Uterus (tissue), 4 donors: ENCODE results near the gene KRTAP5-7. TPM values are rescaled to one million over a fixed set of nuclear protein-coding genes. Genes with fewer than 3 reads are reported as not detected.
"Not testable (repeated sequence)": the region's sequence is repeated elsewhere in the genome, so short reads cannot be mapped to it uniquely, and the experiment has no call there.

Source experiments
- DNase-seq, 2 donors: peaks; one replicate each; pipeline ENCODE4 v3.0.0-alpha.2; 2019 to 2020
- H3K27ac ChIP-seq, 2 donors: fragments of 200-600 bp; sonication (generic); 1 replicate in 1 of 2; 2 replicates in 1 of 2; pipeline ENCODE4 v1.5.1; 2016 to 2018
- H3K27me3 ChIP-seq, 2 donors: fragments of 200-600 bp; sonication (generic); one replicate each; pipeline ENCODE4 v1.5.1; 2018 to 2019; ENCODE audit warnings: control low read depth in 1 of 2
- H3K36me3 ChIP-seq, 2 donors: fragments of 200-600 bp; sonication (generic); one replicate each; pipeline ENCODE4 v1.5.1; 2019; ENCODE audit warnings: control low read depth in 1 of 2
- H3K4me1 ChIP-seq, 2 donors: fragments of 200-600 bp; sonication (generic); one replicate each; pipeline ENCODE4 v1.5.1; 2018 to 2019; ENCODE audit warnings: control low read depth in 1 of 2
- H3K4me3 ChIP-seq, 2 donors: fragments of 200-600 bp; sonication (generic); 1 replicate in 1 of 2; 2 replicates in 1 of 2; pipeline ENCODE4 v1.5.1; 2018 to 2019; ENCODE audit warnings: mild to moderate bottlenecking in 1 of 2
- H3K9me3 ChIP-seq, 2 donors: fragments of 200-600 bp; sonication (generic); one replicate each; pipeline ENCODE4 v1.5.1; 2019; ENCODE audit warnings: control low read depth in 1 of 2
- POLR2A ChIP-seq, 2 donors: fragments of 450-650 bp; IDR thresholded peaks; one replicate each; pipeline ENCODE4 v1.6.1; 2016; ENCODE audit warnings: antibody characterized with exemption in 2 of 2, mild to moderate bottlenecking in 1 of 2, moderate library complexity in 1 of 2
- intact Hi-C: fragments of 100-400 bp; cut with DNase I; formaldehyde crosslinking; loops from one replicate; pipeline ENCODE4 v1.15.1; 2023; ENCODE audit warnings: low total_unique reads
- total RNA-seq, 4 donors: library from RNA; depleted of rRNA in 3 of 4; stranded (reverse); fragments of >200 nt in 3 of 4; gene quantifications; one replicate each; pipeline versions ENCODE4 v1.1.0 to v1.2.4, GENCODE V29; 2014 to 2023
- TF ChIP-seq, protein P1 (sequence below), 4 experiments: fragments of 200-600 bp in 2 of 4; fragments of 450-650 bp in 2 of 4; sonication (generic) in 2 of 4; IDR thresholded peaks; one replicate each; pipeline ENCODE4 v1.5.1; 2016 to 2019; ENCODE audit warnings: antibody characterized with exemption in 4 of 4, mild to moderate bottlenecking in 2 of 4, moderate library complexity in 1 of 4
- donor health status: DM: yes; HTN: yes; CAD: no.

KRTAP5-7 gene
- total RNA-seq, 4 donors from 2014 or later, result 0.95 TPM; not detected in 3

DNA sequence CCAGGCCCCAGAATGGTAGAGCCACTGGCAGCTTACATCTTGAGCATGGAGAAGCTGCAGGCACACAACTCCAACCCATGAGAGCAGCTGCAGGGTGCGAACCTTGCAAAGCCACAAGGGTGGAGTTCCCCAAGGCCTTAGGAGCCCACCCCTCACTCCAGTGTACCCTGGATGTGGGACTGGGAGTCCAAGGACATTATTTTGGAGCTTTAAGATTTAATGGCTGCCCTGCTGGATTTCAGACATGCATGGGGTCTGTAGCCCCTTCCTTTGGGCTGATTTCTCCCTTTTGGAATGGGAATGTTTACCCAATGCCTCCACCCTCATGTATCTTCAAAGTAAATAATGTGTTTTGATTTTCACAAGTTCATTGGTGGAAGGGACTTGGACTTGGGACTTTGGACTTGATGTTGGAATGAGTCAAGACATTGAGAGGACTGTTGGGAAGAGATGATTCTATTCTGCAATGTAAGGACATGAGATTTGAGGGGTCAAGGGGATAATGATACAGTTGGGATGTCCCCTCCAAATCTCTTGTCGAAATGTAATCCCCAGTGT, 1.1 kb upstream of the KRTAP5-7 start:
- Histone ChIP-seq H3K27ac (no peak overlapping the region), H3K4me1 (no peaks in the 10 kb centered on the region), H3K4me3 (no peak overlapping the region), H3K36me3 (no peaks in the 10 kb centered on the region), H3K9me3 (no peaks in the 10 kb centered on the region), H3K27me3 (no peaks in the 10 kb centered on the region)
- no peak for TF ChIP-seq POLR2A (IDR thresholded peaks at IDR 0.05)
- TF ChIP-seq, protein P1, sequence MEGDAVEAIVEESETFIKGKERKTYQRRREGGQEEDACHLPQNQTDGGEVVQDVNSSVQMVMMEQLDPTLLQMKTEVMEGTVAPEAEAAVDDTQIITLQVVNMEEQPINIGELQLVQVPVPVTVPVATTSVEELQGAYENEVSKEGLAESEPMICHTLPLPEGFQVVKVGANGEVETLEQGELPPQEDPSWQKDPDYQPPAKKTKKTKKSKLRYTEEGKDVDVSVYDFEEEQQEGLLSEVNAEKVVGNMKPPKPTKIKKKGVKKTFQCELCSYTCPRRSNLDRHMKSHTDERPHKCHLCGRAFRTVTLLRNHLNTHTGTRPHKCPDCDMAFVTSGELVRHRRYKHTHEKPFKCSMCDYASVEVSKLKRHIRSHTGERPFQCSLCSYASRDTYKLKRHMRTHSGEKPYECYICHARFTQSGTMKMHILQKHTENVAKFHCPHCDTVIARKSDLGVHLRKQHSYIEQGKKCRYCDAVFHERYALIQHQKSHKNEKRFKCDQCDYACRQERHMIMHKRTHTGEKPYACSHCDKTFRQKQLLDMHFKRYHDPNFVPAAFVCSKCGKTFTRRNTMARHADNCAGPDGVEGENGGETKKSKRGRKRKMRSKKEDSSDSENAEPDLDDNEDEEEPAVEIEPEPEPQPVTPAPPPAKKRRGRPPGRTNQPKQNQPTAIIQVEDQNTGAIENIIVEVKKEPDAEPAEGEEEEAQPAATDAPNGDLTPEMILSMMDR (IDR thresholded peaks at IDR 0.05), result no peak
- intact Hi-C loops, result no loop called here
- DNase-seq, result no peak

DNA sequence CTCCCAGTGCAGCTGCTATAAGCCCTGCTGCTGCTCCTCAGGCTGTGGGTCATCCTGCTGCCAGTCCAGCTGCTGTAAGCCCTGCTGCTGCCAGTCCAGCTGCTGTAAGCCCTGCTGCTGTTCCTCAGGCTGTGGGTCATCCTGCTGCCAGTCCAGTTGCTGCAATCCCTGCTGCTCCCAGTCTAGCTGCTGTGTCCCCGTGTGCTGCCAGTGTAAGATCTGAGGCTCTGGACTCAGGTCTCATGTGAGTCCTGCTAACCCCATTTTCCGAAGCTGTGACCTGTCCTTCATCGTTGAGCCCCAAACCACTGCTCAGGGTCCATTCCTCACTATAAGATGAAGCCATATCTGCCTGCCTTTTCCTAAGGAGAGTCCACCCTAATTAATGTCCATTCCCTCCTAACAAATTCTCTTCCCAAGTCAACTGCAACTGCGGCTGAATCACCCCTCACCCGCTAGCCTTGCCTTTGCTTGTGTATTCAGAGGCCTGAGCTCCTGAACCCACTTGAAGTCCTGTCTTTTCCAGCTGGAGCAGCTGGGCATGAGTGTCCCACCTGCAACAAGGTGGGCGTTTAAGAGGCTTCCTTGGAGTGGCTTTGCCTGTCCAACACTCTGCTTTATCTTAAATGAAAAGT, 626 bp downstream of the KRTAP5-7 start:
- Histone ChIP-seq H3K36me3 (no peaks in the 10 kb centered on the region), H3K4me3 (no peak overlapping the region), H3K9me3 (no peaks in the 10 kb centered on the region), H3K27me3 (no peaks in the 10 kb centered on the region), H3K4me1 (no peaks in the 10 kb centered on the region), H3K27ac (no peak overlapping the region)
- no peak for DNase-seq
- TF ChIP-seq, protein P1 (IDR thresholded peaks at IDR 0.05), result no peak
- no peak for TF ChIP-seq POLR2A (IDR thresholded peaks at IDR 0.05)
- intact Hi-C loops, result no loop called here

DNA sequence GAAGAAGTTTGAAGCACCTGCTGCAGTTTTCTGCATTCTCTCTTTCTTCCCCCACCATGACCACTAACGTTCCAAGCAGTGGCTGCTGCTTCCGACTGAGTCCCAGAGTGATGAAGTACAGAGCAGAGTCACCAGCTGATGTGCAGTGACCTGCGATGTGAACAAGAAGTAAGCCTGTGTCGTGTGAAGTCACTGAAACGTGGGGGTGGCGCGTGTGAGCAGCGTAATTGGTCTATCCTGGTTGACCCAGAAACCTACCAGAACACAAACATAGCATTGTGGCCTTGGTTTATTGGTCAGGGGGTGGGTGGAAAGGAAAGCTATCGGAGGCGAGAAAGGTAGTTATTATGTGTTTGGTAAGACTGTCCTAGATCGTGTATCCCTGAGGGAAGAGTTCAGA, 3.5 kb downstream of the KRTAP5-7 start:
- TF ChIP-seq, protein P1 (IDR thresholded peaks at IDR 0.05), result no peak
- no peak for TF ChIP-seq POLR2A (IDR thresholded peaks at IDR 0.05)
- Histone ChIP-seq H3K9me3 (no peaks in the 10 kb centered on the region), H3K27ac (no peak overlapping the region), H3K4me3 (no peak overlapping the region), H3K36me3 (no peaks in the 10 kb centered on the region), H3K27me3 (no peaks in the 10 kb centered on the region), H3K4me1 (no peaks in the 10 kb centered on the region)
- no peak for DNase-seq
- intact Hi-C loops, result no loop called here

DNA sequence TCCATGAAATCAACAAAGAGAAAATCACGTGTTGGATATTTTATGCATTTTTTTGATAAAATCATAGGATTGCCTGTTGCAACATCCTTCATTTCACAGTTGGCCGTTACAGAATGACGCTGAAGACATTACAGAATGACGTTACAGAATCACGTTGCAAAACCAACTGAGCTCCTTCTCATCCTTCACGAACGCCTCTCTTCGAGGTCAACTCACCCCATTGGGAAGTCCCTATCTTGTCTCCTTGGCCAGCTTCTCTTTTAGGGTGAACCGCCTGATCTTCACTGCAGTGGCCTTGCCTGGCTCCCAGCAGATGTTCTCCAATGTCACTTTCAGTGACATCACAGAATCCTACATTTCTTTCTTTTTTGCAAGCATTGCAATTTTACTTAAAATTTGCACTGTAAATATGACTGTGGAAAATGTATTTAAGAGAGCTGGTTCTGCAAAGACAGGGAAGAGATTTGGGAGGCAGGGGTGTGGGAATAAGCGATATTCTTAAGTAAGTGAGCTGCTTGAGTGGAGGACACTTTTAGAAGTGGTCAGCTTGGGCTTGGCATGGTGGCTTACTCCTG, 5.1 kb downstream of the KRTAP5-7 start:
- Histone ChIP-seq H3K4me3 (no peak overlapping the region), H3K4me1 (no peaks in the 10 kb centered on the region), H3K27me3 (no peaks in the 10 kb centered on the region), H3K9me3 (no peaks in the 10 kb centered on the region), H3K36me3 (no peaks in the 10 kb centered on the region), H3K27ac (no peak overlapping the region)
- intact Hi-C loops, result no loop called here
- TF ChIP-seq POLR2A (IDR thresholded peaks at IDR 0.05), result no peak
- TF ChIP-seq, protein P1 (IDR thresholded peaks at IDR 0.05), result no peak
- no peak for DNase-seq

DNA sequence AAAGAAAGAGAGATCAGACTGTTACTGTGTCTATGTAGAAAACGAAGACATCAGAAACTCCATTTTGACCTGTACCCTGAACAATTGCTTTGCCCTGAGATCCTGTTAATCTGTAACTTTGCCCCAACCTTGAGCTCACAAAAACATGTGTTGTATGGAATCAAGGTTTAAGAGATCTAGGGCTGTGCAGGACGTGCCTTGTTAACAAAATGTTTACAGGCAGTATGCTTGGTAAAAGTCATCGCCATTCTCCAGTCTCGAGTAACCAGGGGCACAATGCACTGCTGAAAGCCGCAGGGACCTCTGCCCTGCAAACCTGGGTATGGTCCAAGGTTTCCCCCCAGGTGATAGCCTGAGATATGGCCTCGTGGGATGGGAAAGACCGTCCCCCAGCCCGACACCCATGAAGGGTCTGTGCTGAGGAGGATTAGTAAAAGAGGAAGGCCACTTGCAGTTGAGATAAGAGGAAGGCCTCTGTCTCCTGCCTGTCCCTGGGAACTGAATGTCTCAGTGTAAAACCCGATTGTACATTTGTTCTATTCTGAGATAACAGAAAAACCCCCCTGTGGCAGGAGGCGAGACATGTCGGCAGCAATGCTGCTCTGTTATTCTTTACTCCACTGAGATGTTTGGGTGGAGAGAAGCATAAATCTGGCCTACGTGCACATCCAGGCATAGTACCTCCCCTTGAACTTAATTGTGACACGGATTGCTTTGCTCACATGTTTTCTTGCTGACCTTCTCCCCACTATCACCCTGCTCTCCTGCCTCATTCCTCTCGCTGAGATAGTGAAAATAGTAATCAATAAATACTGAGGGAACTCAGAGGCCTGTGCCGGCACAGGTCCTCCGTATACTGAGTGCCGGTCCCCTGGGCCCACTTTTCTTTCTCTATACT, 7.9 kb downstream of the KRTAP5-7 start:
- H3K27me3 ChIP-seq, H3K4me3 ChIP-seq, H3K36me3 ChIP-seq, H3K27ac ChIP-seq, intact Hi-C loops, H3K4me1 ChIP-seq, H3K9me3 ChIP-seq, DNase-seq: not testable (repeated sequence)
